Mucosa of stomach (tissue), 1 donor: ENCODE measurements around the gene REG1B.

ENCODE experiments used
- H3K27me3 ChIP-seq: one replicate; pipeline ENCODE4 v1.7.0; 2013; ENCODE audit warnings: mild to moderate bottlenecking, low read length; ENCODE audit not compliant: control insufficient read depth, insufficient read depth
- H3K36me3 ChIP-seq: one replicate; pipeline ENCODE4 v1.7.0; 2013; ENCODE audit warnings: low read length; ENCODE audit not compliant: control insufficient read depth, insufficient read depth
- H3K4me1 ChIP-seq: one replicate; pipeline ENCODE4 v1.7.0; 2013; ENCODE audit warnings: mild to moderate bottlenecking, low read length; ENCODE audit not compliant: control insufficient read depth, insufficient read depth
- H3K4me3 ChIP-seq: one replicate; pipeline ENCODE4 v1.7.0; 2013; ENCODE audit warnings: low read length
- H3K9ac ChIP-seq: one replicate; pipeline ENCODE4 v1.7.0; 2013; ENCODE audit warnings: mild to moderate bottlenecking, low read length, moderate library complexity
- H3K9me3 ChIP-seq: one replicate; pipeline ENCODE4 v1.7.0; 2013; ENCODE audit warnings: mild to moderate bottlenecking, low read length, moderate library complexity; ENCODE audit not compliant: control insufficient read depth
- donor health status: Pancreatic carcinoma.

The REG1B gene

DNA sequence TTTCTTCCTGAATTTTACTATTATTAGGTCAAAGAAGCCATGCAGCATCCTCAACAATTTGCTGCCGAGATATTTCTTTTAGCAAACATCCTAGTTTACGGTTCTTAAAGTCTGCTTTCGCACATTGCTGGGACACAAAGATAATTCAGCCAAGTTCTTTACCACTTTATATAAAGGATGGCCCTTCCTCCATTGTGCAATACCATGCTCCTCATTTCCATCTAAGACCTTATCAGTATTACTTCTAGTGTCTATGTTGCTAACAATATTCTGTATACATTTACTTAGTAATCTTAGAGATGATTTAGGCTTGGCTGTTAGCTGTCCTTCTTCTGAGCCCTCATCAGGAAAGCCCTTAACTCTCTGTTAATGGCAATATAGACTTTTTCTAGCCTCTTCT lies 24.5 kb upstream of the REG1B start:
- Histone ChIP-seq H3K9ac (no peak overlapping the region), H3K27me3 (no peaks in the 10 kb centered on the region), H3K9me3 (no peaks in the 10 kb centered on the region), H3K36me3 (no peaks in the 10 kb centered on the region), H3K4me1 (no peaks in the 10 kb centered on the region), H3K4me3 (no peak overlapping the region)

DNA sequence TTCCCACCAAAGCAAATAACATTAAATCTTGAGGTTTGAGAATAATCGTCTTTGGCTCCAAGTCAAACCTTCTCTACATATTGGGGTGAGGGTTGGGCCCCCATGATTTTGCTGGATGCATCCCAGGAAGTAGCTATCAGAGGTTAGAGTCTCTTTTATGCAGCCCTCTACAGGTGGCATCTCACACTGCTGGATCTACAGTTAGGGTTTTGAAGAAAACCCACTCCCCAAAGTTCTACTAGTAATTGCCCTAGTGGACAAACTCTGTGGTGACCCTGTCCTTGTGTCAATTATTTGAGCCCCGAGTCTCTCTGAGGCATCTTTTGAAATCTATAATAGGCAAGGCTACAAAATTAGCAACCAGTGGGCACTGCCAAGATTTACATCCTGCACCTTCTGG lies 17.5 kb upstream of the REG1B start:
- Histone ChIP-seq H3K36me3 (no peaks in the 10 kb centered on the region), H3K9ac (no peak overlapping the region), H3K27me3 (no peaks in the 10 kb centered on the region), H3K4me3 (no peak overlapping the region), H3K4me1 (no peaks in the 10 kb centered on the region), H3K9me3 (no peaks in the 10 kb centered on the region)

DNA sequence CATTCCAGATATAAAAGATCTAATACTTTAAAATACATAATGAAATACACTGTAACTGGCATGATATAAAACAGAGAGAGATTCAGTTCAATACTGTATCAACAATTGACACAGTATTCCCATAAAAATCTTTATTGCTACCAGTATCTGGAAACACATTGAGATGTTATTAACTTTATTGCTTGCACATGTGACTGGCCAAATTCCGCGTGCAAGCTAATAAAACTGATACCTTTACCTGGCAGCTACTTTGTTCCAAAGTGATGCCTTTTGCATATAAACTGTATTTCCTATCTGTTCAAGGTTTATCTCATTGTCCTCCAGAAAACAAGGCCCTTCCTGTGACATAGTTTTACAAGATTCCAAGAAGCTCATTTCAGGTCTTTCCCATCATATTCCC lies 15.4 kb upstream of the REG1B start:
- H3K9ac ChIP-seq, result no peak overlapping the region
- H3K4me1 ChIP-seq, result no peaks in the 10 kb centered on the region

DNA sequence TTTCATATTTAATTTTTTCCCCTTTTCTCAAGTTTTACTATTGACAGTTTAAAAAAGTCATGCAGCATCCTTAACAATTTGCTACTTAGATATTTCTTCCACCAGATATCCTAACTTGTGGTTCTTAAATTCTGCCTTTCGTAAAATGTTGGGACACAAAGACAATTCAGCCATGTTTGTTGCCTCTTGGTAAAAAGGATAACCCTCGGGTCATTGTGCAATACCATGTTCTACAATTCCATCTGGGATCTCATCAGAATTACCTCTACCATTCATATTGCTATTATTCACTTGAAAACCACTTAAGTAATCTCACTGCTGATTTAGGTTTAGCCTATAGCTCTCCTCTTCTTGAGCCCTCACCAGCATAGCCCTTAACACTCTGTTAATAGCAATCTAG lies 13.2 kb upstream of the REG1B start:
- H3K36me3 ChIP-seq, result no peaks in the 10 kb centered on the region
- H3K4me3 ChIP-seq, result no peak overlapping the region
- no peaks in the 10 kb centered on the region for H3K27me3 ChIP-seq
- no peak overlapping the region for H3K9ac ChIP-seq
- no peaks in the 10 kb centered on the region for H3K9me3 ChIP-seq
- no peaks in the 10 kb centered on the region for H3K4me1 ChIP-seq

More for the DNA sequence above, 15.4 kb upstream of the REG1B start:
- Histone ChIP-seq H3K9me3 (no peaks in the 10 kb centered on the region), H3K36me3 (no peaks in the 10 kb centered on the region), H3K4me3 (no peak overlapping the region), H3K27me3 (no peaks in the 10 kb centered on the region)

DNA sequence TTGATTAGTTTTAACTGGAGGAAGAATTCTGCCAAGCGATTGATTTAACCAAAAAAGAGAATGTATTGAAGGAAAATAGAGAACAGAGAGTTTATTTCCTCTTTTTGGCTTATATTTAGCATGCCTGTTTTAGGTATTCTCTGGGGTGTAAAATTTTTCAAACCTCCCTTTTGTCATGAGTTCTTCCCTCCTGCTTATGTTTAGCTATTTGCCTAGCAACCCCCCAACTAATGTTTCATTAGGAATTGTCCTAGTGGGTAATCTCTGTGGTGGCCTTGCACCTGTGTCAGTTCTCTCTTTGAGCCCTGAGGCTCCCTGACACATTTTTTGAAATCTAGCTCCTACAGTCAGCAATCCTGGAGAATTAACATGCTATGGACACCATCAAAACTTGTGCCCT lies 12.5 kb upstream of the REG1B start:
- Histone ChIP-seq H3K4me1 (no peaks in the 10 kb centered on the region), H3K9ac (no peak overlapping the region), H3K4me3 (no peak overlapping the region), H3K36me3 (no peaks in the 10 kb centered on the region), H3K9me3 (no peaks in the 10 kb centered on the region), H3K27me3 (no peaks in the 10 kb centered on the region)

DNA sequence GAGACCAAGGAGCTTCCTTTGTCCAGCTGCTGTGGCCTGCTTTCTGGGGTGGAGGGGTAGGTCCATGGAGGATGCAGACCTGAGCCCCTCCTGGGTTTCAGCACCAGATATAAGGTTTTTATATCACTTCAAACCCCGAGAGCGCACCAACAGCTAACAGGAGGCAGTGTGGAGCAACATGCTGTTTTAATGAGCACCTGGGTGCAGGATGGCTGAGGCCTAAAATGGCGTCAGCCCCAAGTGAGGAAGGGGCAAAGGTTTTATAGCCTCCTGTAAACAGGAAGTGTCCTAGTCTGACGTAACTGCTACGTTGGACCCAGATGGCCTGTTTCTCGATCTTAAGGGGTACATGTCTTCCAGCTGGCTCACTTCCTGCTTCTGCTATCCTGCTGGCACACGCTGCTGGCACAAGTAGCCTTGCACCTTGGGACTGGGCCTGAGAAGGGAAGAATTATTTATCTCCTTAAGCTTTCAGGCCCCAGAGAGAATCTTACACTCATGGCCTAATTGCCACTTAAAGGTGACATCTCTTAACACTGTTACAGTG lies 11.4 kb upstream of the REG1B start:
- Histone ChIP-seq H3K4me3 (no peak overlapping the region), H3K9ac (no peak overlapping the region), H3K36me3 (no peaks in the 10 kb centered on the region), H3K4me1 (no peaks in the 10 kb centered on the region), H3K9me3 (no peaks in the 10 kb centered on the region), H3K27me3 (no peaks in the 10 kb centered on the region)

DNA sequence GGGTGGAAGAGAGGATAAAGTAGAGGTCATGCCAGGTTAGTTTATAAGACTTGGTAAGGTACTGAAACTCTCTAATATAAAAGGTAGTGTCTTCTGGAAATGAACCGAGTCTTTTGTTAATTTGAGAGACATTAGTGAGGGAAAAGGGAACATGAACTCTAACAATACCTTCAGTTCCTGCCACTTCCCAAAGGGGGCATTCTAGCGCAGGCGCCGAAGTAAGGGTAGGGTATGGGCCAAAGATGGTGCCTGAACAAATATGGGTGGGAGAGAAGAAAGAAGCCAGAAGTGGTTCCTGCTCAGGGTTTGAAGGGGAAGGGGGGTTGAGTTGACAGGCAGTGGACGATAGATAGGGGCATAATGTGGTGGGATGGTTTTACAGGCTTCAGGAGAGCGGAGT lies 10.1 kb upstream of the REG1B start:
- Histone ChIP-seq H3K27me3 (no peaks in the 10 kb centered on the region), H3K4me1 (no peaks in the 10 kb centered on the region), H3K9me3 (no peaks in the 10 kb centered on the region), H3K4me3 (no peak overlapping the region), H3K9ac (no peak overlapping the region), H3K36me3 (no peaks in the 10 kb centered on the region)

DNA sequence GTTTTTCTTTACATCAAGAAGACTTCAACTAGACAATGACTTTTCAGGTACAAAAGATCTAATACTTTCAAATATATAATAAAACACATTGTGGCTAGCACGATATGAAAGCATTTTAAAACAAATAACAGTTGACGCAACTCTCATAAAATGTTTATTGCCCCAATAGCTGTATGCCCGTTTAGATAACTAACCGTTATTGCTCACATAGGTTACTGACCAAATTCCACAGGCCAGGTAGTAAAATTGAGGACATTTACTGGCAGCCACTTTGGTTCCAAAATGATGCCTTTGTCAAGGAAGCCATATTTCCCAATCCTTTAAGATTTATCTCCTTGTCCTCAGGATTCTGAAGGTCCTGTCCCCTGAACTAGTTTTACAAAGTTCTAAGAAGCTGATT lies 2.9 kb upstream of the REG1B start:
- H3K27me3 ChIP-seq, result no peaks in the 10 kb centered on the region
- no peak overlapping the region for H3K4me3 ChIP-seq

DNA sequence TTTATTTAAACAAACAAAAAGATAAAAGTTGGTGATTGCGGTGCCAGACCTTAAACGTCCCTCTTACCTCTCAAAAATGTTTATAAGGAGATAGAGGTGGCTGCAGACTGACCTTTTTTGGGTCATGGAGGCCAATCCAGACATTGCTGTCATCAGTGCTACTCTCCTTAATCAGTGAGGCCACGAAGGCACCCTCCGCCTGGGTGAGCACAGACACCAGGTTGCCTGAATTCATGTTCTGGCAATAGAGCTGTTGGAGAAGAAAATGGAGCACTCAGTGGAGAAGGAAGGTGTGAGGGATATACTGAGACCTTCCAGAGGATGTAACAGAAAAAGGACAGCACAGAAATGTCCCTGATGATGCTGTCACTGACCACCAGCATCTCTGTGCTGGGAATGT lies 1.5 kb downstream of the REG1B start:
- no peak overlapping the region for H3K9ac ChIP-seq
- H3K4me1 ChIP-seq, result no peaks in the 10 kb centered on the region
- H3K36me3 ChIP-seq, result no peaks in the 10 kb centered on the region
- no peak overlapping the region for H3K4me3 ChIP-seq
- H3K9me3 ChIP-seq, result no peaks in the 10 kb centered on the region
- no peaks in the 10 kb centered on the region for H3K27me3 ChIP-seq

More for the DNA sequence above, 2.9 kb upstream of the REG1B start:
- H3K36me3 ChIP-seq, result no peaks in the 10 kb centered on the region
- no peak overlapping the region for H3K9ac ChIP-seq
- H3K9me3 ChIP-seq, result no peaks in the 10 kb centered on the region
- H3K4me1 ChIP-seq, result no peaks in the 10 kb centered on the region

DNA sequence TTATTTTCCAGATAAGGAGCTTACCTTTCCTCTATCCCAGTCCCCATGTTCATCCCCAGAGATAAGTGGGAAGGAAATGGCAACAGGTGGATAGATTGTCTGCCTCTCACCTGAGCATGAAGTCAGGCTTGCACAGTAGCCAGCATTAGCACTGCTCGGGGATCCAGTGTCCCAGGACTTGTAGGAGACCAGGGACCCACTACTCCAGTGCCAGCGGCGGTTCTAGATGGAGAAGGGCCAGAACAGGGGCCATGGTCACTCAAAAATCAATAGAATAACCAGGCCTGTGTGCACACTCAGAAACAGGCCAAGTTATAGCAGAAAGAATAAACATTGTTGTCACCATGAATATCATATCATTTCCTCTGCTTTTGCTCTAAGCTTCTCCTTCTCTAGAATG lies 2.4 kb downstream of the REG1B start:
- no peaks in the 10 kb centered on the region for H3K36me3 ChIP-seq
- no peaks in the 10 kb centered on the region for H3K9me3 ChIP-seq
- H3K4me1 ChIP-seq, result no peaks in the 10 kb centered on the region
- no peaks in the 10 kb centered on the region for H3K27me3 ChIP-seq
- H3K9ac ChIP-seq, result no peak overlapping the region
- no peak overlapping the region for H3K4me3 ChIP-seq

DNA sequence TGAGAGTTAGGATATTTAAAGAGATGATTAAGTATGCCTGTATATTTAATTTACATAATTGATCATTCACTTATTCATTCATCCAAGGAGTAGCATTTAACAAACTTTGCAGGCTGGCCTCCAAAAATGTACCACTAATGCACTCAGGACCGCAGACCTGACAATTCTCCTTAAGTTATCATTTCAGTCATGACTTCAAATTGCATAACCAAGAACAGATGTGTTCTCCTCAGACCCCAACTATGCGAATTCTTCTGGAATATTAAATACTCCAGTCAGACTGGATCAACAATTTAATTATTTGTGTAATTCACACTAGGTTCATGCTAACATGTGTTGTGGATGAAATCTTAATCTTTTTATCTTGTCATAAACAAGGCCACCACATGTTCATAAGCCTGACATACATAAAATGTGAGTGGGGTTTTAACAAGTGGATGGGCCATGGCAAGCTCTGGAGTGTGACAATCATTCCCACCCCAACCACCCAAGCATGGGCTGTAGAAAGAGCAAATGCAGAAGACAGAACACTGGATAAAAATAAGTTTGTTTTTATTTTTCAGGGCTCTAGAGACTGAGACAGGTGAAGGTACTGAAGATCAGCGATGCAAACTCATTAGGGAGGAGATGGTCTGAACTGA lies 3.2 kb downstream of the REG1B start:
- H3K27me3 ChIP-seq, result no peaks in the 10 kb centered on the region
- H3K9me3 ChIP-seq, result no peaks in the 10 kb centered on the region
- H3K4me1 ChIP-seq, result no peaks in the 10 kb centered on the region
- H3K9ac ChIP-seq, result no peak overlapping the region
- H3K36me3 ChIP-seq, result no peaks in the 10 kb centered on the region
- no peak overlapping the region for H3K4me3 ChIP-seq

DNA sequence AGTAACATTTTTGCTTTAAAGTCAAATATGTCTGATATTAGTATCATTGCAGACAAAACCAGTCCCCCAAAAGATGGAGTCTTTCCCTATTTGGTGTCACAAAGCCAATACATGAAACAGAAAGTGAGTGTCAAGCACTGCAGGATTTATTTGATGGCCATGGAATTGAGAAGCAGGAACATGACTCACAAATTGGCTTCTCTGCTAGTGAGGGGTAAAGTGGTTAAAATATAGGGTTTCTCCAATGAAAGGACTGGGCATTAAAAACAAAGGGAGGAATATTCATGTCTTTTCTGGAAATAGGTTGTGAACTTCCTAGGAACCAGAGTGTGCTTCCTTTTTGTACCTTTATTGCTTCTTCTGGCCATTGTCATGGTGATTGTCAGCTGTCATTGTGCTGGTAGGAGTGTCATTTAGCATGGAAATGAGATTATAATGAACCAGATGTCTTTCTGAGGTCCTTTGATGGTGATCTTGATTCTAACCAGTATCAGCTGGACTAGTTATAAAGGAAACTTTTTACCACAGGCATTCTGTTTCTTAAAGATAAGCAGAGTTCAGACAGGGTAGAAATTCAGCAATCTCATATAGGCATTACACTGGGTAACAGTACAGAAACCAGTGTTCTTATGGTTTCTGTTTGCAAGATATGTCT lies 4.1 kb downstream of the REG1B start:
- no peaks in the 10 kb centered on the region for H3K4me1 ChIP-seq
- no peak overlapping the region for H3K9ac ChIP-seq
- H3K36me3 ChIP-seq, result no peaks in the 10 kb centered on the region
- no peaks in the 10 kb centered on the region for H3K9me3 ChIP-seq
- no peaks in the 10 kb centered on the region for H3K27me3 ChIP-seq
- no peak overlapping the region for H3K4me3 ChIP-seq
